AG04449 (cell line): Measurements from ENCODE around the gene BICDL2.
A peak's percentile ranks its signal among the peaks of the same experiment; 100 is the strongest.

ENCODE experiments used
- CTCF ChIA-PET: fragments of 350-600 bp; formaldehyde crosslinking; extraction: SDS; loops from one replicate; lab custom pipeline; 2021; ENCODE audit warnings: antibody characterized with exemption; lab: Yijun Ruan, JAX
- POLR2A ChIA-PET: fragments of 400-600, 350-600 bp; formaldehyde crosslinking; extraction: SDS; loops from one replicate; lab custom pipeline; 2020; ENCODE audit warnings: antibody characterized with exemption, inconsistent platforms; lab: Yijun Ruan, JAX
- DNase-seq: peaks from one replicate; pipeline ENCODE4 v3.0.0-alpha.2; 2010; ENCODE audit warnings: low read depth, low spot score
- H3K4me3 ChIP-seq: 2 replicates; pipeline ENCODE4 v1.5.1; 2011; ENCODE audit warnings: low read depth, mild to moderate bottlenecking, control low read depth, low read length
- CTCF ChIP-seq: IDR thresholded peaks from one replicate; pipeline ENCODE4 v1.5.1; 2011; ENCODE audit warnings: mild to moderate bottlenecking, moderate library complexity, low read length, control low read depth, inconsistent platforms; ENCODE audit not compliant: insufficient read depth; ENCODE audit errors: missing control alignments

BICDL2 gene

GRCh38 chr16:3004319-3004718 lies 32.4 kb downstream of the BICDL2 start:
- POLR2A ChIA-PET = interaction anchor here (0.7 to 1.6 kb wide), 4 partner anchors 14 to 23 kb away, joined by 3 to 14 read pairs (median 4); partner anchors contain the start of genes HCFC1R1, THOC6 and TNFRSF12A
- CTCF ChIA-PET = interaction anchor here (1.2 to 11.4 kb wide), 3 partner anchors 11 to 26 kb away, joined by 4 to 112 read pairs (median 4); partner anchors contain the start of gene TNFRSF12A
- DNase-seq = no peak
- H3K4me3 ChIP-seq = no peak overlapping the region
- no peak for TF ChIP-seq CTCF

- POLR2A ChIA-PET = interaction anchor here (0.7 to 1.6 kb wide), 4 partner anchors 15 to 24 kb away, joined by 3 to 14 read pairs (median 4); partner anchors contain the start of genes HCFC1R1, THOC6 and TNFRSF12A
- no peak overlapping the region for H3K4me3 ChIP-seq
- peak; percentile 84 for DNase-seq
- CTCF ChIA-PET = interaction anchor here (1.2 to 11.4 kb wide), 3 partner anchors 11 to 27 kb away, joined by 4 to 112 read pairs (median 4); partner anchors contain the start of gene TNFRSF12A
- peak; percentile 61 for TF ChIP-seq CTCF
Observed at GRCh38 chr16:3003582-3004270, 33.0 kb downstream of the BICDL2 start.

- TF ChIP-seq CTCF = no peak
- CTCF ChIA-PET = interaction anchor here (11.4 kb wide), 1 partner anchor 29 kb away, joined by 112 read pairs; no protein-coding TSS in a partner anchor
- no peak overlapping the region for H3K4me3 ChIP-seq
- no peak for DNase-seq
- POLR2A ChIA-PET = no interaction called here
Observed at GRCh38 chr16:3001316-3001715, 35.4 kb downstream of the BICDL2 start.

- ChIA-PET CTCF (interaction anchor here (11.4 kb wide), 1 partner anchor 30 kb away, joined by 112 read pairs; no protein-coding TSS in a partner anchor), POLR2A (no interaction called here)
- no peak for DNase-seq
Observed at GRCh38 chr16:3000540-3000939, 36.2 kb downstream of the BICDL2 start.

GRCh38 chr16:2999929-3000328 lies 36.8 kb downstream of the BICDL2 start:
- DNase-seq = no peak
- no peak for TF ChIP-seq CTCF
- ChIA-PET CTCF (interaction anchor here (11.4 kb wide), 1 partner anchor 30 kb away, joined by 112 read pairs; no protein-coding TSS in a partner anchor), POLR2A (no interaction called here)
- no peak overlapping the region for H3K4me3 ChIP-seq

More at GRCh38 chr16:3000540-3000939, 36.2 kb downstream of the BICDL2 start:
- H3K4me3 ChIP-seq = no peak overlapping the region
- no peak for TF ChIP-seq CTCF

- ChIA-PET CTCF (interaction anchor here (1.5 kb wide), 1 partner anchor 15 kb away, joined by 5 read pairs; the partner anchor contains the start of gene PKMYT1), POLR2A (no interaction called here)
- no peak for TF ChIP-seq CTCF
Observed at GRCh38 chr16:2996298-2996697, 40.4 kb downstream of the BICDL2 start.

More at GRCh38 chr16:2996298-2996697, 40.4 kb downstream of the BICDL2 start:
- H3K4me3 ChIP-seq = no peak overlapping the region
- DNase-seq = no peak
